Chondrocyte (in vitro differentiated cells): Measurements from ENCODE around the gene ADM. TPM values are rescaled to one million over a fixed set of nuclear protein-coding genes. Genes with fewer than 3 reads are reported as not detected.

Experiments used
- DNase-seq: peaks from one replicate; pipeline ENCODE4 v3.0.0; 2021; ENCODE audit warnings: mixed read lengths, low spot score
- H3K27ac Mint-ChIP-seq: one replicate; pipeline ENCODE4 v1.8.0; 2021; ENCODE audit warnings: mild to moderate bottlenecking, moderate library complexity, mixed read lengths; ENCODE audit not compliant: unreplicated experiment
- H3K27me3 Mint-ChIP-seq: 2 replicates; pipeline ENCODE4 v1.8.0; 2021; ENCODE audit warnings: low read depth, mixed read lengths
- H3K36me3 Mint-ChIP-seq: 2 replicates; pipeline ENCODE4 v1.8.0; 2021; ENCODE audit warnings: low read depth, mixed read lengths
- H3K4me1 Mint-ChIP-seq: 2 replicates; pipeline ENCODE4 v1.8.0; 2021; ENCODE audit warnings: low read depth, mild to moderate bottlenecking, mixed read lengths
- H3K4me3 Mint-ChIP-seq: one replicate; pipeline ENCODE4 v1.8.0; 2021; ENCODE audit warnings: mild to moderate bottlenecking, moderate library complexity, mixed read lengths; ENCODE audit not compliant: unreplicated experiment
- H3K9me3 Mint-ChIP-seq: 2 replicates; pipeline ENCODE4 v1.8.0; 2021; ENCODE audit warnings: low read depth, mixed read lengths
- CTCF ChIP-seq: fragments of 200-600 bp; sonication (generic); IDR thresholded peaks from 2 replicates; pipeline ENCODE4 v1.5.0; 2021; ENCODE audit warnings: antibody characterized with exemption, mild to moderate bottlenecking, moderate library complexity
- total RNA-seq: library from RNA; stranded (reverse); gene quantifications from 3 replicates; pipeline ENCODE4 v1.2.1, GENCODE V29; 2021

The ADM gene
- total RNA-seq, 1 donor from 2014 or later, result 53.8 TPM

GRCh38 chr11:10265936-10266335, 38.9 kb upstream of the ADM start:
- Mint-ChIP-seq H3K27ac (no peak overlapping the region), H3K36me3 (no peaks in the 10 kb centered on the region), H3K4me1 (peaks cover 52% of the 10 kb centered on the region), H3K9me3 (no peaks in the 10 kb centered on the region), H3K4me3 (no peak overlapping the region), H3K27me3 (no peaks in the 10 kb centered on the region)
- TF ChIP-seq CTCF, result no peak
- DNase-seq, result no peak

DNA sequence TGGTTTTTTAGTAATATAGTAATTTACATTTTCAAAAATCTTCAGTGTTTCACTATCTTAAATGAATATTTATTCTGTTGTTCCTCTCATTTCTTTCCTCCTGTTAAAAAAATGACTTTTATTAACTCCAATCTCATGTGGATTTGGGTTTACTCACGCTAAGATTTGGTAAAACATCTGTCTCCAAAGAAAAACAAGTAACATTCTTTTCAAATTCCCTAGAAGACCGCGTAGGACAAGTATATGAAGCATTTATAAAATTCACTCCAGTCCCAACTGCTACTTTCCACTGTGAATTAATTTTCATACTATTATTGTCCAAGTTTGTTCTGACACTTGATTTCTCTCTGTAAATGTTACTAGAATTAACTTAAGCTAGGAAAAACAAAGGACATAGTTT, 37.1 kb upstream of the ADM start:
- DNase-seq, result no peak
- no peaks in the 10 kb centered on the region for H3K9me3 Mint-ChIP-seq
- no peak for TF ChIP-seq CTCF
- peaks cover 38% of the 10 kb centered on the region for H3K4me1 Mint-ChIP-seq
- no peak overlapping the region for H3K4me3 Mint-ChIP-seq
- H3K27ac Mint-ChIP-seq, result peak overlapping the region; percentile 58
- H3K27me3 Mint-ChIP-seq, result no peaks in the 10 kb centered on the region
- no peaks in the 10 kb centered on the region for H3K36me3 Mint-ChIP-seq

DNA sequence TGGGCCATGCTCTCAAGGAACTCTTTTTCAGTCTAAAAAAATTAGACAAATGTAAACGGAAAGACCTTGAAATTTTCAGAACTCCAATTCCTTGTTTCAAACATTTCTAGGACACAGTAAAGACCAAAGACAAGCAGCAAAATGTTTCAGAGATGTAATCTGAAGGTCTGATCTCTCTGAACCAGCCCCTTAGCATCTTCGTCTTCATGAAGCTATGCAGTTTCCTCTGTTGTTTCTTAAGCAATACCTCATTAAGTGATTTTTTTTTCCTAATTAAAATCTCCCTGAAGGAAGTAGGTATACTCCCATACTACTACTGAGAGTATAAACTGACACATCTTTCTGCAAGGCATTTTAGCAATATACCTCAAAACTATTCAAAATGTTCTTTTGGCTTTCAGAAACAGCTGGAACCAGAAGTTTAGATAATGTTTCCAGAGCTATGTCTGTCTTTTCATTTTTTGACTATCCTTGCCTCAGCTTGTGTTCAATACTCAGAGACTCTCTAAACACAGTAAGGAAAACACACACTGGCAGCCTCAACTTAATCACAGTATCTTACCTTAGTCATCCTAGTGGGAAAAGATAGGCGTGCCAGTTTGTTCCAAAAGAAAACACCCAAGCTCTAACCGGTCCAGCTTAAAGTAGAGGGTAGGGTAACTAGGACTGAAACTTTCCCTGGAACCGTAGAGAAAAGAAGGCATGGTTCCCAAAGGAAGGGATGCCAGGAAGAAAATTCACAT, 36.0 kb upstream of the ADM start:
- H3K27me3 Mint-ChIP-seq, result no peaks in the 10 kb centered on the region
- peaks cover 40% of the 10 kb centered on the region for H3K4me1 Mint-ChIP-seq
- peak overlapping the region; percentile 61 for H3K27ac Mint-ChIP-seq

GRCh38 chr11:10272132-10272531, 32.7 kb upstream of the ADM start:
- no peaks in the 10 kb centered on the region for H3K9me3 Mint-ChIP-seq
- no peaks in the 10 kb centered on the region for H3K36me3 Mint-ChIP-seq
- peaks cover 46% of the 10 kb centered on the region for H3K4me1 Mint-ChIP-seq
- no peak overlapping the region for H3K4me3 Mint-ChIP-seq
- DNase-seq, result no peak
- H3K27ac Mint-ChIP-seq, result no peak overlapping the region
- no peak for TF ChIP-seq CTCF
- H3K27me3 Mint-ChIP-seq, result no peaks in the 10 kb centered on the region

More for the DNA sequence above, 36.0 kb upstream of the ADM start:
- no peak for TF ChIP-seq CTCF
- Mint-ChIP-seq H3K9me3 (no peaks in the 10 kb centered on the region), H3K4me3 (no peak overlapping the region), H3K36me3 (no peaks in the 10 kb centered on the region)
- no peak for DNase-seq

DNA sequence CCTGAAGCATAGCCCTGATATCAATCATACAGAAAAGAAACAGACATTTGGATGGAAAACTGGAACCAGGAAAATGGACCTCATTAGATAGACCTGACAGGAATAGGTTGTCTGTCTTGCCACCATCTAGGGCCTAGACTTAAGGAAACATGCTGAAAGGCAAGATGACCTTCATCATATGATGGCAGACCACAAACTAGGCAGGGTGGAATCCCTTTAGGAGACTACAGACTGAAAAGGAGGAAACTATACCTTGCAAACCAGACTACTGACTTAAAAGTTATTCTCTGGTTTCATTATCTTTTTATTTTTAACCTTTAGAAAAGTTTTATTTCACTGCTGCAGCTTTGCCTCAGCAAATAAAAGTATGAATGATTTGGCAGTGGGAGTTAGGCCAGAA, 31.1 kb upstream of the ADM start:
- H3K27ac Mint-ChIP-seq, result no peak overlapping the region
- DNase-seq, result no peak
- no peaks in the 10 kb centered on the region for H3K9me3 Mint-ChIP-seq
- H3K4me3 Mint-ChIP-seq, result no peak overlapping the region
- H3K36me3 Mint-ChIP-seq, result no peaks in the 10 kb centered on the region
- no peak for TF ChIP-seq CTCF
- H3K4me1 Mint-ChIP-seq, result peaks cover 30% of the 10 kb centered on the region
- no peaks in the 10 kb centered on the region for H3K27me3 Mint-ChIP-seq
